DOHH2 (cell line): ENCODE data around the gene TLDC2.

Experiments
- H3F3A ChIP-seq: fragments of 200-600 bp; sonication (generic), shearing (Covaris generic); 2 replicates; pipeline ENCODE4 v1.6.0; 2016; ENCODE audit warnings: antibody characterized with exemption, mild to moderate bottlenecking; ENCODE audit not compliant: control insufficient read depth, insufficient read depth
- H3K27ac ChIP-seq: fragments of 200-600 bp; sonication (generic); 2 replicates; pipeline ENCODE4 v1.5.1; 2014; ENCODE audit warnings: low read depth, mild to moderate bottlenecking, low read length, moderate library complexity
- H3K27me3 ChIP-seq: fragments of 200-600 bp; sonication (generic); 2 replicates; pipeline ENCODE4 v1.6.1; 2014; ENCODE audit warnings: mild to moderate bottlenecking, low read length, mixed read lengths; ENCODE audit not compliant: control insufficient read depth
- H3K36me3 ChIP-seq: fragments of 200-600 bp; sonication (generic); 2 replicates; pipeline ENCODE4 v1.6.1; 2014; ENCODE audit warnings: mild to moderate bottlenecking, low read length, moderate library complexity, mixed read lengths; ENCODE audit not compliant: control insufficient read depth
- H3K4me1 ChIP-seq: fragments of 200-600 bp; sonication (generic); 2 replicates; pipeline ENCODE4 v1.6.1; 2014; ENCODE audit warnings: mild to moderate bottlenecking, low read length, mixed read lengths; ENCODE audit not compliant: control insufficient read depth
- H3K4me2 ChIP-seq: fragments of 200-600 bp; sonication (generic); 2 replicates; pipeline ENCODE4 v1.6.0; 2014; ENCODE audit warnings: mild to moderate bottlenecking, low read length, moderate library complexity
- H3K4me3 ChIP-seq: fragments of 200-600 bp; sonication (generic); 2 replicates; pipeline ENCODE4 v1.5.1; 2014; ENCODE audit warnings: mild to moderate bottlenecking, low read length, mixed read lengths
- H3K79me2 ChIP-seq: fragments of 200-600 bp; sonication (generic); 2 replicates; pipeline ENCODE4 v1.6.1; 2014; ENCODE audit warnings: mild to moderate bottlenecking, low read length, mixed read lengths; ENCODE audit not compliant: control insufficient read depth
- H3K9me2 ChIP-seq: fragments of 200-600 bp; sonication (generic); replicated peaks from 2 replicates; pipeline ENCODE4 v1.6.1; 2014; ENCODE audit warnings: mild to moderate bottlenecking, low read length, mixed read lengths; ENCODE audit not compliant: control insufficient read depth
- H3K9me3 ChIP-seq: fragments of 200-600 bp; sonication (generic); 2 replicates; pipeline ENCODE4 v1.6.1; 2014; ENCODE audit warnings: antibody characterized with exemption, low read length, mixed read lengths; ENCODE audit not compliant: control insufficient read depth, insufficient read depth
- H4K20me1 ChIP-seq: fragments of 200-600 bp; sonication (generic); 2 replicates; pipeline ENCODE4 v1.6.0; 2014; ENCODE audit warnings: low read depth, mild to moderate bottlenecking, antibody characterized with exemption, low read length, moderate library complexity; ENCODE audit not compliant: control insufficient read depth, insufficient read depth
- EZH2phosphoT487 ChIP-seq: fragments of 200-600 bp; sonication (generic); IDR thresholded peaks from 2 replicates; pipeline ENCODE4 v1.6.1; 2017; ENCODE audit warnings: borderline replicate concordance, mild to moderate bottlenecking, antibody characterized with exemption, low read length, moderate library complexity, mixed read lengths
- TF ChIP-seq, protein P1 (sequence below): fragments of 200-600 bp; sonication (generic); IDR thresholded peaks from one replicate; pipeline ENCODE4 v1.5.1; 2014; ENCODE audit warnings: antibody characterized with exemption, mild to moderate bottlenecking, low read depth, low read length; ENCODE audit not compliant: poor library complexity, severe bottlenecking

TLDC2 gene

DNA sequence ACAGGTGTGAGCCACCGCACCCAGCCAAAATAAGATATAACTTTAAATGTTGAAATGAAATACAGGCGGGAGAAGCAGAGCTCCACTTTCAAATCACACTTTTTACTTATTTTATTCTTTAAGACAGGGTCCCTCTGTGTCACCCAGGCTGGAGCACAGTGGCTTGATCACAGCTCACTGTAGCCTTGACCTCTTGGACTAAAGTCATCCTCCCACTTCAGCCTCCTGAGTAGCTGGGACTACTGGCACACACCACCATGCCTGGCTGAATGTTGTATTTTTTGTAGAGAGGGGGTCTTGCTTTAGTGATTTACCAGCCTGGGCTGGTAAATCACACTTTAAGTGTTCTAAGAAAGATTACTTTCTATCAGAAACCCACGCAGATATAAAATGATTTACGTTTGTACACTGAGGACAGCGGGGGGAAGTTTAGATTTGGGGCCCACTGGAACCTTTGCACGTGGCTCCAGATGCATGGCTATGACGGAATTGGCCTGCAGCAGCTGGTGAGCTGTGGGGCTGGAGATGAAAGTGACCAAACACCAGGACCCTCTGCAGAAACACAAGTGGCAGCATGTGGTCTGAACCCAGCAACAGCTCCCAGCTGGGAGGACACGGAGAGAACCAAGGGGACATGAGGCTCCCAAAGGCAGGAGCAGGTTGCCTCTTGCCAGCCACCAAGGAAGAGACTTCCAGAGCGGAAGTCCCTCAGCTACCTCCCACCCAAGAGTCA lies 26.4 kb upstream of the TLDC2 start:
- Histone ChIP-seq H4K20me1 (no peaks in the 10 kb centered on the region), H3K27ac (peak overlapping the region; percentile 33; the same call in 1 of the 2 replicates), H3K4me1 (peaks cover 95% of the 10 kb centered on the region), H3K9me2 (no peaks in the 10 kb centered on the region), H3K9me3 (peaks cover 4% of the 10 kb centered on the region), H3F3A (peaks cover 14% of the 10 kb centered on the region), H3K4me3 (no peak overlapping the region), H3K79me2 (peaks cover 46% of the 10 kb centered on the region), H3K27me3 (no peaks in the 10 kb centered on the region), H3K36me3 (0 out of 2 replicates have a peak, but pooled peaks cover 3% of the 10 kb centered on the region), H3K4me2 (peak overlapping the region; percentile 39)
- TF ChIP-seq, protein P1, sequence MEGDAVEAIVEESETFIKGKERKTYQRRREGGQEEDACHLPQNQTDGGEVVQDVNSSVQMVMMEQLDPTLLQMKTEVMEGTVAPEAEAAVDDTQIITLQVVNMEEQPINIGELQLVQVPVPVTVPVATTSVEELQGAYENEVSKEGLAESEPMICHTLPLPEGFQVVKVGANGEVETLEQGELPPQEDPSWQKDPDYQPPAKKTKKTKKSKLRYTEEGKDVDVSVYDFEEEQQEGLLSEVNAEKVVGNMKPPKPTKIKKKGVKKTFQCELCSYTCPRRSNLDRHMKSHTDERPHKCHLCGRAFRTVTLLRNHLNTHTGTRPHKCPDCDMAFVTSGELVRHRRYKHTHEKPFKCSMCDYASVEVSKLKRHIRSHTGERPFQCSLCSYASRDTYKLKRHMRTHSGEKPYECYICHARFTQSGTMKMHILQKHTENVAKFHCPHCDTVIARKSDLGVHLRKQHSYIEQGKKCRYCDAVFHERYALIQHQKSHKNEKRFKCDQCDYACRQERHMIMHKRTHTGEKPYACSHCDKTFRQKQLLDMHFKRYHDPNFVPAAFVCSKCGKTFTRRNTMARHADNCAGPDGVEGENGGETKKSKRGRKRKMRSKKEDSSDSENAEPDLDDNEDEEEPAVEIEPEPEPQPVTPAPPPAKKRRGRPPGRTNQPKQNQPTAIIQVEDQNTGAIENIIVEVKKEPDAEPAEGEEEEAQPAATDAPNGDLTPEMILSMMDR: no peak
- no peak for TF ChIP-seq EZH2phosphoT487

DNA sequence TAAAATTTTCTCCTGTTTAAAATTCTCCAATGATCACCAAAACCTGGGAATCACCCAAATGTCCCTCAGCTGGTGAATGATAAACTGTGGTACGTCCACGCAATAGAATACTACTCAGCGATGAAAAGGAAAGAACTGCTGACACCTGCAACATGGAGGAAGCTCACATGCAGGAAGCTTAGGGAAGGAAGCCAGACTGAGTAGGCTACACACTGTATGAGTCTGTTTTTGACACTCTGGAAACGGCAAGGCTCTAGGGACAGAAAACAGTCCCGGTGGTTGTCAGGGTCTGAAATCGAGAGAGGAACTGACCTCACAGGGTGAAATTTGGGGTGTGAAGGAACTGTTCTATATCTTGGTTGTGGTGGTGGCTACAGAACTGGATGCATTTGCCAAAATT lies 25.2 kb upstream of the TLDC2 start:
- Histone ChIP-seq H3F3A (peaks cover 14% of the 10 kb centered on the region), H3K4me3 (no peak overlapping the region), H3K9me3 (peaks cover 4% of the 10 kb centered on the region), H4K20me1 (no peaks in the 10 kb centered on the region), H3K4me1 (peaks cover 83% of the 10 kb centered on the region), H3K9me2 (no peaks in the 10 kb centered on the region), H3K27ac (no peak overlapping the region), H3K27me3 (no peaks in the 10 kb centered on the region), H3K36me3 (0 out of 2 replicates have a peak, but pooled peaks cover 3% of the 10 kb centered on the region), H3K4me2 (no peak overlapping the region), H3K79me2 (peaks cover 38% of the 10 kb centered on the region)
- TF ChIP-seq, protein P1: no peak
- TF ChIP-seq EZH2phosphoT487: no peak

DNA sequence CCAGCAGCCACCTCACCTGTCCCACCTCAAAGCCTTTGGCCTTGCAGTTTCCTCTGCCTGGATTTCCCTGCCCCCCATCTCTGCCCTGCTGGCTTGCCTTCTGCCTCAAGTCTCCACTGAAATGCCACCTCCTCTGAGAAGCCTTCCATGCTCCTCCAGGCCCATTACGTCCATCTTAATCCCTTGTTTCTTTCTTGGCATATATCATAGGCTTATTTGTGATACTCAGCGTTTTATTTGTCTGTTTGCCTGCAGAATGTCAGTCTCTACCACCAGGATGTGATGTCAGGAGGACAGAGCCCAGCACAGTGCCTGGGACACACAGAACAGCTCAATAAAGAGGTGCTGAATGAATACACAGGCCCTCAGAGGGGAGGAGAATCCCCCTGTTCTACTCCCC lies 24.4 kb upstream of the TLDC2 start:
- H3K27ac ChIP-seq: peak overlapping the region; percentile 61
- peaks cover 4% of the 10 kb centered on the region for H3K9me3 ChIP-seq
- H3K79me2 ChIP-seq: peaks cover 38% of the 10 kb centered on the region
- TF ChIP-seq, protein P1: no peak
- TF ChIP-seq EZH2phosphoT487: no peak
- H3K36me3 ChIP-seq: 0 out of 2 replicates have a peak, but pooled peaks cover 3% of the 10 kb centered on the region
- peak overlapping the region; percentile 74 for H3K4me2 ChIP-seq
- H3K9me2 ChIP-seq: no peaks in the 10 kb centered on the region
- no peaks in the 10 kb centered on the region for H3K27me3 ChIP-seq
- peaks cover 14% of the 10 kb centered on the region for H3F3A ChIP-seq
- peak overlapping the region; percentile 58 for H3K4me3 ChIP-seq
- peaks cover 79% of the 10 kb centered on the region for H3K4me1 ChIP-seq
- no peaks in the 10 kb centered on the region for H4K20me1 ChIP-seq
